GM12864 (cell line): ENCODE measurements around the gene CUL5.

Experiments used
- DNase-seq: peaks from one replicate; pipeline ENCODE4 v3.0.0-alpha.2; 2011; ENCODE audit warnings: low read depth
- H3K4me3 ChIP-seq: 2 replicates; pipeline ENCODE4 v1.5.1; 2011; ENCODE audit warnings: mild to moderate bottlenecking, low read depth, low read length, control low read depth
- TF ChIP-seq, protein P1 (sequence below): IDR thresholded peaks from 2 replicates; pipeline ENCODE4 v1.5.1; 2011; ENCODE audit warnings: low read depth, mild to moderate bottlenecking, moderate library complexity, low read length, control low read depth, inconsistent platforms; ENCODE audit errors: missing control alignments

The CUL5 gene

DNA sequence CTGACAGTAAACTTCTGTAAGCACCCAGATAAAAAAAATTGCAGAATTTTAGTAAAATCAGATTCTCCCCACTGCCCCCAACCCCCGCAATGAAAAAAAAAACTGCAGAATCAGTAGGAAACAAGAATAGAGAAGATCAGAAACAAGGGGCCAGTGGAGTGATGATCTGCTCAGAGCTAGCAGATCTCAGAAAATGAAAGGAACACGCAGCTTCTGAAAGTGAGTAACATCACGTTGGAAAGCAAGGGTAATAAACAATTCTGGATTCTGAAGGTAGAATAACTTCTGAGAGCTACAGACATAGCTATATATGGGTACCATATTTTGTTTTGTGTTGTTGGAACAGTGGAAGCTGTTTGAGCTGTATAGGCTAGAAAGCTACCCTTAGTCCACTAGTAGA, 135.9 kb downstream of the CUL5 start:
- TF ChIP-seq, protein P1, sequence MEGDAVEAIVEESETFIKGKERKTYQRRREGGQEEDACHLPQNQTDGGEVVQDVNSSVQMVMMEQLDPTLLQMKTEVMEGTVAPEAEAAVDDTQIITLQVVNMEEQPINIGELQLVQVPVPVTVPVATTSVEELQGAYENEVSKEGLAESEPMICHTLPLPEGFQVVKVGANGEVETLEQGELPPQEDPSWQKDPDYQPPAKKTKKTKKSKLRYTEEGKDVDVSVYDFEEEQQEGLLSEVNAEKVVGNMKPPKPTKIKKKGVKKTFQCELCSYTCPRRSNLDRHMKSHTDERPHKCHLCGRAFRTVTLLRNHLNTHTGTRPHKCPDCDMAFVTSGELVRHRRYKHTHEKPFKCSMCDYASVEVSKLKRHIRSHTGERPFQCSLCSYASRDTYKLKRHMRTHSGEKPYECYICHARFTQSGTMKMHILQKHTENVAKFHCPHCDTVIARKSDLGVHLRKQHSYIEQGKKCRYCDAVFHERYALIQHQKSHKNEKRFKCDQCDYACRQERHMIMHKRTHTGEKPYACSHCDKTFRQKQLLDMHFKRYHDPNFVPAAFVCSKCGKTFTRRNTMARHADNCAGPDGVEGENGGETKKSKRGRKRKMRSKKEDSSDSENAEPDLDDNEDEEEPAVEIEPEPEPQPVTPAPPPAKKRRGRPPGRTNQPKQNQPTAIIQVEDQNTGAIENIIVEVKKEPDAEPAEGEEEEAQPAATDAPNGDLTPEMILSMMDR: no peak
- H3K4me3 ChIP-seq: no peak overlapping the region
- DNase-seq: no peak

DNA sequence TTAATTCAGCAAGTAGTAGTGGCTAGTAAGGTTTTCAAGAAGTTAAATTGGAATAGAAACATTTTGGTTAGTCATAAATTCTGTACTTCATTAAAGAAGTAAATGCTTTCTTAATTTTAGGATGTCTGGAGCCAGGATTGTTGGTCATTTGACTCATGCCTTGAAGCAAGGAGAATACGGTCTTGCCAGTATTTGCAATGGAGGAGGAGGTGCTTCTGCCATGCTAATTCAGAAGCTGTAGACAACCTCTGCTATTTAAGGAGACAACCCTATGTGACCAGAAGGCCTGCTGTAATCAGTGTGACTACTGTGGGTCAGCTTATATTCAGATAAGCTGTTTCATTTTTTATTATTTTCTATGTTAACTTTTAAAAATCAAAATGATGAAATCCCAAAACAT, 138.5 kb downstream of the CUL5 start:
- TF ChIP-seq, protein P1: no peak
- DNase-seq: no peak
- no peak overlapping the region for H3K4me3 ChIP-seq

DNA sequence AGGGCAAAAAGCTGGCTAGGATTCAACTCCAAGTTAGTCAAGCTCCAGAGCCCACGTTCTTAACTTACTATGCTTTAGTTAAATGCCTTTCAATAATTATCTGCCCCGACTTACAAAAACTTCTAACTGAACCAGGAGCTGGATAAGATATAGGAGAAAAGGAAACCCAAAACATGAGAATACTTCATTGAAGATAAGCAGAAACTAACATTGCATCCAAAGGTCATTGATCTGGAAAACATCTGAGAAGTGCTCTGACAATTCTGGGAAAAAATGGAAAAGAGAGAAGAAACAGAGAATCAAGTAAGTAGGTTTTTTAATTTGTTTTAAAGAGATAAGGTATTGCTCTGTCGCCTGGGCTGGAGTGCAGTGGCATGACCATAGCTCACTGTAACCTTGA, 139.9 kb downstream of the CUL5 start:
- TF ChIP-seq, protein P1: no peak
- no peak for DNase-seq
- H3K4me3 ChIP-seq: no peak overlapping the region

DNA sequence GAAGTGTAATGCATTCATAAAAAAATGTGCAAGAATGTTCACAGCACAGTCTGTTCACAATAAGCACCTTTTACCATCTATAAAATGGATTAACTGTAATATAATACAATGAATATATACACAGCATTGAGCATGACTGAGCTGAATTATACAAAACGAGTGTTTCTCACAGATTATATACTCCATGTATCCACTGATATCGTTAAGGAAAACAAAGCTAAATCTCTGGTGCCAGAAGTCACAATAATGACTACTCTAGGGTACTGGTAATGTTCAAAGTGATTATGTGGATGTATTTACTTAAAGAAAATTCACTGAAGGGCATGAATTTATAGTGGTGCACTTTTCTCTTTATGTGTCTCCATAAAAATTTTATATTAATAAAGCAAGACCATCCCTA, 145.9 kb downstream of the CUL5 start:
- DNase-seq: no peak
- TF ChIP-seq, protein P1: no peak
- H3K4me3 ChIP-seq: no peak overlapping the region
